Activated CD8-positive, alpha-beta memory T cell treated with anti-CD3 and anti-CD28 coated beads, Interleukin-2, amount 10 ng/mL, durations not matched to agents 7 days and 5 days (primary cell): ENCODE data around the gene JAML. TPM values are rescaled to one million over a fixed set of nuclear protein-coding genes. Genes with fewer than 3 reads are reported as not detected.

Source experiments
- ATAC-seq: fragments of 150-1000 bp; cut with Tn5 transposase; one replicate; pipeline ENCODE4 v1.10.0; 2021; ENCODE audit warnings: moderate library complexity
- CTCF ChIA-PET: fragments of 350-600 bp; sonication (Branson Sonifier 250); formaldehyde crosslinking; loops from one replicate; lab custom pipeline; 2021; ENCODE audit warnings: antibody characterized with exemption; lab: Charles Lee
- DNase-seq: peaks from one replicate; pipeline ENCODE4 v3.0.0-alpha.2; 2020
- H3K27ac Mint-ChIP-seq: one replicate; pipeline ENCODE4 v1.8.0; 2021; ENCODE audit warnings: mild to moderate bottlenecking, mixed read lengths
- H3K27me3 Mint-ChIP-seq: one replicate; pipeline ENCODE4 v1.8.0; 2021; ENCODE audit warnings: mixed read lengths
- H3K36me3 Mint-ChIP-seq: one replicate; pipeline ENCODE4 v1.8.0; 2021; ENCODE audit warnings: mild to moderate bottlenecking, mixed read lengths
- H3K4me1 Mint-ChIP-seq: one replicate; pipeline ENCODE4 v1.8.0; 2021; ENCODE audit warnings: mixed read lengths
- H3K4me3 Mint-ChIP-seq: one replicate; pipeline ENCODE4 v1.8.0; 2021; ENCODE audit warnings: mild to moderate bottlenecking, moderate library complexity, mixed read lengths
- H3K9me3 Mint-ChIP-seq: one replicate; pipeline ENCODE4 v1.8.0; 2022; ENCODE audit warnings: low read depth, mixed read lengths
- total RNA-seq, 2 experiments: library from RNA; stranded (reverse); gene quantifications; one replicate each; pipeline ENCODE4 v1.2.3, GENCODE V29; 2021

The JAML gene
- total RNA-seq = 100 to 1,000 TPM; 139 to 142 TPM

GRCh38 chr11:118224511-118225188, at the start of gene JAML:
Gene JAML, minus strand, starts transcription at chr11:118225011. Its CDS starts 10,145 bp downstream, at chr11:118214866.
- Mint-ChIP-seq H3K36me3 (peaks cover 47% of the 10 kb centered on the region), H3K27me3 (no peaks in the 10 kb centered on the region), H3K4me3 (peak within 1 kb of the TSS; percentile 85), H3K9me3 (no peaks in the 10 kb centered on the region), H3K4me1 (peaks cover 79% of the 10 kb centered on the region), H3K27ac (peak within 1 kb of the TSS; percentile 97)
- DNase-seq = peak; percentile 88
- CTCF ChIA-PET = interaction anchor here (0.6 to 4.6 kb wide), 13 partner anchors 9 to 129 kb away, joined by 3 to 48 read pairs (median 9); partner anchors contain the start of genes CD3D, CD3E and MPZL3
- peak; percentile 66 for ATAC-seq

GRCh38 chr11:118274186-118274585, 49.4 kb upstream of the JAML start:
- no peaks in the 10 kb centered on the region for H3K9me3 Mint-ChIP-seq
- no peak overlapping the region for H3K27ac Mint-ChIP-seq
- no peaks in the 10 kb centered on the region for H3K36me3 Mint-ChIP-seq
- CTCF ChIA-PET = interaction anchor here (1.3 to 1.8 kb wide), 2 partner anchors 10 to 103 kb away, joined by 4 to 5 read pairs; partner anchors contain the start of gene MPZL2
- no peak overlapping the region for H3K4me3 Mint-ChIP-seq
- H3K27me3 Mint-ChIP-seq = peaks cover 3% of the 10 kb centered on the region
- no peak for DNase-seq
- no peak for ATAC-seq
- H3K4me1 Mint-ChIP-seq = peaks cover 23% of the 10 kb centered on the region

- DNase-seq (no peak), ATAC-seq (no peak)
- Mint-ChIP-seq H3K36me3 (no peaks in the 10 kb centered on the region), H3K4me3 (no peak overlapping the region), H3K27me3 (peaks cover 3% of the 10 kb centered on the region), H3K27ac (no peak overlapping the region), H3K4me1 (peaks cover 17% of the 10 kb centered on the region), H3K9me3 (no peaks in the 10 kb centered on the region)
- CTCF ChIA-PET = no interaction called here
These were observed 47.2 kb upstream of the JAML start for GRCh38 chr11:118272001-118272400.

DNA sequence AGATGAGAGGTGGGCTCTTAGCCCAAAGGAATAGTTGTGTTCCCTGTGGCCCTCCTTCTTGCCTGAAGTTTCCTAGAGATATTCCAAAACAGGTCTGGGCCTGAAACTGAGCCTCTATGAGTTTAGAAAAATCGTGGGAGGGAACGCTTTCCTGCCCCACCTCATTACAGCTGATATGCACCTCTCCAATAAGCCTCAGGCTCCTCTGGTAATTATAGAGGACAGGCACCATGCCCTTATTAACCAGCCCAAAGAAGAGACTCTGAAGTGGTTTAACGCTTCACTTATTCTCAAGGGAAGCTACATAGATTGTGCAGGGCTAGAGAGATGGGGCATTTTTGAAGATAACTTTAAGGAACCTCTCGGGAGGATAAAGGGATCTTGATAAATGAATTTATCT, 42.7 kb upstream of the JAML start:
- no peaks in the 10 kb centered on the region for H3K36me3 Mint-ChIP-seq
- CTCF ChIA-PET = interaction anchor here (0.8 to 3.5 kb wide), 4 partner anchors 28 to 96 kb away, joined by 3 to 21 read pairs (median 5); no protein-coding TSS in a partner anchor
- peaks cover 18% of the 10 kb centered on the region for H3K27me3 Mint-ChIP-seq
- peaks cover 22% of the 10 kb centered on the region for H3K4me1 Mint-ChIP-seq
- H3K27ac Mint-ChIP-seq = no peak overlapping the region
- no peaks in the 10 kb centered on the region for H3K9me3 Mint-ChIP-seq
- H3K4me3 Mint-ChIP-seq = no peak overlapping the region
- no peak for ATAC-seq
- no peak for DNase-seq

GRCh38 chr11:118265954-118266353, 41.1 kb upstream of the JAML start:
- no peaks in the 10 kb centered on the region for H3K36me3 Mint-ChIP-seq
- DNase-seq = no peak
- no peaks in the 10 kb centered on the region for H3K9me3 Mint-ChIP-seq
- H3K4me3 Mint-ChIP-seq = no peak overlapping the region
- H3K27me3 Mint-ChIP-seq = peaks cover 18% of the 10 kb centered on the region
- H3K4me1 Mint-ChIP-seq = peaks cover 35% of the 10 kb centered on the region
- CTCF ChIA-PET = interaction anchor here (1.0 to 3.5 kb wide), 4 partner anchors 30 to 94 kb away, joined by 3 to 21 read pairs (median 7); no protein-coding TSS in a partner anchor
- ATAC-seq = no peak
- H3K27ac Mint-ChIP-seq = no peak overlapping the region

GRCh38 chr11:118264569-118265465, 40.0 kb upstream of the JAML start:
- Mint-ChIP-seq H3K4me3 (peak overlapping the region; percentile 69), H3K36me3 (no peaks in the 10 kb centered on the region), H3K27ac (no peak overlapping the region), H3K4me1 (peaks cover 44% of the 10 kb centered on the region), H3K9me3 (no peaks in the 10 kb centered on the region), H3K27me3 (peaks cover 18% of the 10 kb centered on the region)
- ATAC-seq (no peak), DNase-seq (no peak)
- CTCF ChIA-PET = interaction anchor here (0.7 to 3.5 kb wide), 10 partner anchors 9 to 93 kb away, joined by 3 to 21 read pairs (median 4); no protein-coding TSS in a partner anchor

DNA sequence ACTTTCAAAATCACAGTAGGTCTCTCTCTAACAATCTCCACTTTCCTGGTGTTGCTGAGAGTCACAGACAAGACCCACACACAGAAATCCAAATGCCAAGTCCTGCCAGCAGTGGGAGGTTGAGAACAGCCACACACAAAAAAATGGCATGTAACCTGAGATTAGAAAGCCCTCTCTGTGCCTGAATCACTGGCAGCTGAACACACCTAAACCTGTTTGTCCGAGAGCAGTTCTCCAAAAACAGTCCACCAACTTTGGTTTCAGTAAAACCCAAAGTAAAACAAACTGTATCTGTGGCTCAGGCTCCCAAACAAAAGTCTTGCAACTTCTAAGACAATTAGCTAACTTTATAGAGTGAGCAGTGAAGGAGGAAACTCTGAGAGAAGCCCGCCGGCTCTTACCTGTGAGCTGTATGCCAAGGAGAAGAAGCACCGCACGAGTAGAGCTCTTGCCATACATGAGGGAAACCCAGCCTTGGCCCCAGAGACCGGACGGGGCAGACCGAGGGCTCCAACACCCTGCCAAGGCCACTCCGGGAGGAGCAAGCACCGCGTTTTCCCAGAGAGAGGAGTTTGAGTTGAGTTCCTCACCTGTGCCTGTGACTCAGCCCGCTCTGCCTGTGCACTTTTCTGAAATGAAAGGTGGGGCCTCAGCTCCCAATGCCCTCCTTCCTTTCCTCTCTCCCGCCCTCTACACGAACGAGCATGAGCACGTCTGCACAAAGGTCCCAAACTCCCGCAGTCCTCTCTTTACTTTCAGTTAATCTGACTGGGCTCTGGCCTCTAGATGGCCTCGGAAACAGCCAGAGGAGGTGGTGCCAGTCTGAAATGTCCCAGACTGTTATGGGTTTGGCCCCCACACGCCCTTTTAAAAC, 39.1 kb upstream of the JAML start, which contains the start of gene MPZL2:
MPZL2 (minus strand) TSS at position 603 of the 874 bp plus-strand sequence; CDS start at position 459, 144 bp downstream.
- no peaks in the 10 kb centered on the region for H3K36me3 Mint-ChIP-seq
- DNase-seq (peak; percentile 46), ATAC-seq (peak; percentile 53)
- CTCF ChIA-PET = interaction anchor here (0.6 to 6.2 kb wide), 12 partner anchors 10 to 747 kb away, joined by 3 to 59 read pairs (median 4); no protein-coding TSS in a partner anchor
- no peaks in the 10 kb centered on the region for H3K9me3 Mint-ChIP-seq
- peaks cover 46% of the 10 kb centered on the region for H3K4me1 Mint-ChIP-seq
- peaks cover 16% of the 10 kb centered on the region for H3K27me3 Mint-ChIP-seq
- peak within 1 kb of the TSS; percentile 2 for H3K27ac Mint-ChIP-seq
- H3K4me3 Mint-ChIP-seq = peak within 1 kb of the TSS; percentile 69

- H3K4me3 Mint-ChIP-seq = peak overlapping the region; percentile 69
- CTCF ChIA-PET = interaction anchor here (0.6 to 6.2 kb wide), 6 partner anchors 16 to 748 kb away, joined by 3 to 59 read pairs (median 4); no protein-coding TSS in a partner anchor
- H3K27ac Mint-ChIP-seq = no peak overlapping the region
- no peak for DNase-seq
- peaks cover 46% of the 10 kb centered on the region for H3K4me1 Mint-ChIP-seq
- H3K36me3 Mint-ChIP-seq = peaks cover 5% of the 10 kb centered on the region
- ATAC-seq = no peak
- H3K27me3 Mint-ChIP-seq = peaks cover 16% of the 10 kb centered on the region
- no peaks in the 10 kb centered on the region for H3K9me3 Mint-ChIP-seq
These were observed 38.3 kb upstream of the JAML start for GRCh38 chr11:118263112-118263511.

GRCh38 chr11:118260353-118260752, 35.5 kb upstream of the JAML start:
- Mint-ChIP-seq H3K27me3 (peaks cover 12% of the 10 kb centered on the region), H3K4me1 (peaks cover 45% of the 10 kb centered on the region), H3K27ac (no peak overlapping the region), H3K4me3 (no peak overlapping the region), H3K36me3 (peaks cover 5% of the 10 kb centered on the region), H3K9me3 (no peaks in the 10 kb centered on the region)
- no peak for DNase-seq
- CTCF ChIA-PET = interaction anchor here (0.7 to 6.2 kb wide), 10 partner anchors 9 to 93 kb away, joined by 3 to 59 read pairs (median 5); partner anchors contain the start of gene MPZL3
- ATAC-seq = no peak

- Mint-ChIP-seq H3K9me3 (no peaks in the 10 kb centered on the region), H3K36me3 (peaks cover 7% of the 10 kb centered on the region), H3K27me3 (peaks cover under 1% of the 10 kb centered on the region), H3K27ac (no peak overlapping the region), H3K4me3 (no peak overlapping the region), H3K4me1 (peaks cover 45% of the 10 kb centered on the region)
- CTCF ChIA-PET = interaction anchor here (0.5 to 6.2 kb wide), 12 partner anchors 17 to 274 kb away, joined by 3 to 59 read pairs (median 4); no protein-coding TSS in a partner anchor
- no peak for DNase-seq
- ATAC-seq = no peak
These were observed 34.3 kb upstream of the JAML start for GRCh38 chr11:118259138-118259537.

DNA sequence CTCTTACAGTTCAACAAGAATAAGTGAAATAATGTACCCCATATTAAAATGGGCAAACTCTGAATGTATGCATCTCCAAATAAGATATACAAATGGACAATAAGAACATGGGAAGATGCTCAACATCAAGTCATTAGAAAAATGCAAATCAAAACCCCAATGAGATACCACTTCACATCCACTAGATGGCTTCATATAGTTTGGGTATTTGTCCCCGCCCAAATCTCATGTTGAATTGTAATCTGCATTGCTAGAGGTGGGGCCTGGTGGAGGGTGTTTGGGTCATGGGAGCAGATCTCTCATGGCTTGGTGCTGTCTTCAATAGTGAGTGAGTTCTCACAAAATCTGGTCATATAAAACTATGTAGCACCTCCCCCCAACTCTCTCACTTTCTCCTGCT, 33.6 kb upstream of the JAML start:
- H3K9me3 Mint-ChIP-seq = no peaks in the 10 kb centered on the region

GRCh38 chr11:118252688-118253087, 27.9 kb upstream of the JAML start:
- Mint-ChIP-seq H3K27me3 (no peaks in the 10 kb centered on the region), H3K4me1 (peaks cover 35% of the 10 kb centered on the region), H3K4me3 (peak overlapping the region; percentile 90), H3K27ac (peak overlapping the region; percentile 99), H3K9me3 (no peaks in the 10 kb centered on the region), H3K36me3 (peaks cover 8% of the 10 kb centered on the region)
- no peak for DNase-seq
- ATAC-seq = peak; percentile 3
- CTCF ChIA-PET = interaction anchor here (0.7 to 2.6 kb wide), 15 partner anchors 8 to 92 kb away, joined by 3 to 25 read pairs (median 7); partner anchors contain the start of genes CD3G and JAML

More for the DNA sequence above, 33.6 kb upstream of the JAML start:
- Mint-ChIP-seq H3K36me3 (peaks cover 7% of the 10 kb centered on the region), H3K27ac (no peak overlapping the region), H3K4me1 (peaks cover 38% of the 10 kb centered on the region), H3K27me3 (no peaks in the 10 kb centered on the region), H3K4me3 (no peak overlapping the region)
- DNase-seq (no peak), ATAC-seq (no peak)
- CTCF ChIA-PET = interaction anchor here (1.6 to 6.2 kb wide), 5 partner anchors 18 to 60 kb away, joined by 6 to 59 read pairs (median 12); no protein-coding TSS in a partner anchor
